Measurements from ENCODE around the gene RPN2. TPM values are rescaled to one million over a fixed set of nuclear protein-coding genes. Genes with fewer than 3 reads are reported as not detected.

The RPN2 gene
- total and polyA plus RNA-seq, 2 of the 13 experiments (the other 11 are each of a cell fraction or from before 2014, with no cell fraction given): 587 to 1,818 TPM

- TF ChIP-seq ZGPAT (CRISPR knock-in tag; IDR thresholded peaks at IDR 0.05): peak; percentile 95; the same call in 1 of the 2 replicates
- TF ChIP-seq TFAP4 (IDR thresholded peaks at IDR 0.05; ENCODE audit: borderline replicate concordance, low read depth): peak; percentile 26; the same call in 1 of the 2 replicates
- no peak for TF ChIP-seq HHEX (CRISPR knock-in tag; IDR thresholded peaks at IDR 0.05)
- peak; percentile 58; the same call in 1 of the 2 replicates for TF ChIP-seq THAP8 (CRISPR knock-in tag; IDR thresholded peaks at IDR 0.05; ENCODE audit: borderline replicate concordance)
- 0 out of 2 replicates have a peak, but pooled peaks have one; percentile 3 for TF ChIP-seq GATA4 (IDR thresholded peaks at IDR 0.05; ENCODE audit: borderline replicate concordance, low read depth)
- peak; percentile 61; the same call in 1 of the 2 replicates for TF ChIP-seq PATZ1 (CRISPR knock-in tag; IDR thresholded peaks at IDR 0.05)
- no peak for TF ChIP-seq ZBTB3 (CRISPR knock-in tag; IDR thresholded peaks at IDR 0.05; ENCODE audit: borderline replicate concordance, low read depth)
- TF ChIP-seq IRF9 (CRISPR knock-in tag; IDR thresholded peaks at IDR 0.05; ENCODE audit: borderline replicate concordance): peak; percentile 97; the same call in 1 of the 2 replicates
- peak; percentile 59; the same call in 1 of the 2 replicates for TF ChIP-seq HNF1B (CRISPR knock-in tag; IDR thresholded peaks at IDR 0.05)
- TF ChIP-seq ZNF577 (CRISPR knock-in tag; IDR thresholded peaks at IDR 0.05; ENCODE audit: borderline replicate concordance, low read depth): no peak
- peak; percentile 97 for TF ChIP-seq ZNF883 (CRISPR knock-in tag; IDR thresholded peaks at IDR 0.05; ENCODE audit: not compliant biosample characterization)
- peak; percentile 100 for TF ChIP-seq PCBP1 (IDR thresholded peaks at IDR 0.05; ENCODE audit: borderline replicate concordance, low read depth, low read length)
- TF ChIP-seq ZNF264 (CRISPR knock-in tag; IDR thresholded peaks at IDR 0.05): peak; percentile 93; the same call in 1 of the 2 replicates
- no peak for TF ChIP-seq BCLAF1 (IDR thresholded peaks at IDR 0.05)
Observed at GRCh38 chr20:37178839-37179682, at the start of gene RPN2, which contains the start of gene MROH8 (continued).

All from HepG2 (cell line).